Neural progenitor cell (in vitro differentiated cells): ENCODE data around the gene CCL7. TPM values are rescaled to one million over a fixed set of nuclear protein-coding genes. Genes with fewer than 3 reads are reported as not detected.

Experiments used
- DNase-seq: peaks from one replicate; pipeline ENCODE4 v3.0.0-alpha.2; 2016; ENCODE audit warnings: low spot score
- H2AFZ ChIP-seq: fragments of 200-600 bp; sonication (generic); replicated peaks from 2 replicates; pipeline ENCODE4 v1.6.1; 2016; ENCODE audit warnings: antibody characterized with exemption
- H3F3A ChIP-seq: fragments of 200-600 bp; sonication (generic); 2 replicates; pipeline ENCODE4 v1.6.1; 2016; ENCODE audit warnings: antibody characterized with exemption, low read depth
- H3K27ac ChIP-seq: fragments of 200-600 bp; sonication (generic); 2 replicates; pipeline ENCODE4 v1.5.1; 2016; ENCODE audit warnings: mild to moderate bottlenecking
- H3K27me3 ChIP-seq: fragments of 200-600 bp; sonication (generic); 2 replicates; pipeline ENCODE4 v1.6.1; 2016; ENCODE audit warnings: mild to moderate bottlenecking, moderate library complexity
- H3K36me3 ChIP-seq: fragments of 200-600 bp; sonication (generic); 2 replicates; pipeline ENCODE4 v1.5.1; 2016
- H3K4me1 ChIP-seq: fragments of 200-600 bp; sonication (generic); 2 replicates; pipeline ENCODE4 v1.6.1; 2016; ENCODE audit warnings: mixed run types
- H3K4me2 ChIP-seq: fragments of 200-600 bp; sonication (generic); 2 replicates; pipeline ENCODE4 v1.6.1; 2016
- H3K4me3 ChIP-seq: fragments of 200-600 bp; sonication (generic); 2 replicates; pipeline ENCODE4 v1.5.1; 2016
- H3K79me2 ChIP-seq: fragments of 200-600 bp; sonication (generic); 2 replicates; pipeline ENCODE4 v1.6.1; 2016; ENCODE audit warnings: low read depth
- H3K9ac ChIP-seq: fragments of 200-600 bp; sonication (generic); 2 replicates; pipeline ENCODE4 v1.6.1; 2016
- H3K9me3 ChIP-seq: fragments of 200-600 bp; sonication (generic); 2 replicates; pipeline ENCODE4 v1.5.1; 2016; ENCODE audit warnings: low read depth
- H4K20me1 ChIP-seq: fragments of 200-600 bp; sonication (generic); 2 replicates; pipeline ENCODE4 v1.6.1; 2016; ENCODE audit warnings: low read depth
- H3K27ac Mint-ChIP-seq: 3 replicates; pipeline ENCODE4 v1.8.0; 2021; ENCODE audit warnings: mixed read lengths
- H3K27me3 Mint-ChIP-seq: 2 replicates; pipeline ENCODE4 v1.8.0; 2022; ENCODE audit warnings: low read depth, mild to moderate bottlenecking, inconsistent platforms, moderate library complexity, mixed read lengths; ENCODE audit not compliant: insufficient read depth
- H3K36me3 Mint-ChIP-seq: 3 replicates; pipeline ENCODE4 v1.8.0; 2021; ENCODE audit warnings: mixed read lengths
- H3K4me1 Mint-ChIP-seq: 3 replicates; pipeline ENCODE4 v1.8.0; 2021; ENCODE audit warnings: mixed read lengths
- H3K4me3 Mint-ChIP-seq: 3 replicates; pipeline ENCODE4 v1.8.0; 2021; ENCODE audit warnings: mild to moderate bottlenecking, moderate library complexity, mixed read lengths
- H3K9me3 Mint-ChIP-seq: 3 replicates; pipeline ENCODE4 v1.8.0; 2020; ENCODE audit warnings: mixed read lengths
- CTCF ChIP-seq: fragments of 200-600 bp; sonication (generic); IDR thresholded peaks from 2 replicates; pipeline ENCODE4 v1.5.1; 2017; ENCODE audit warnings: antibody characterized with exemption, mild to moderate bottlenecking
- EZH2 ChIP-seq: fragments of 200-600 bp; sonication (generic); IDR thresholded peaks from 2 replicates; pipeline ENCODE4 v1.6.1; 2017; ENCODE audit warnings: antibody characterized with exemption, mild to moderate bottlenecking, moderate library complexity
- EZH2phosphoT487 ChIP-seq: fragments of 200-600 bp; sonication (generic); IDR thresholded peaks from 2 replicates; pipeline ENCODE4 v1.6.1; 2017; ENCODE audit warnings: antibody characterized with exemption
- total RNA-seq: library from RNA; depleted of rRNA; stranded (reverse); fragments of >200 nt; gene quantifications from 2 replicates; pipeline ENCODE4 v1.2.3, GENCODE V29; 2015; ENCODE audit warnings: low replicate concordance

Gene CCL7
- total RNA-seq, 1 donor from 2014 or later = not detected

- Histone ChIP-seq H2AFZ (no peak overlapping the region), H3K9me3 (no peaks in the 10 kb centered on the region), H3K4me3 (no peak overlapping the region), H3K9ac (no peak overlapping the region), H3K79me2 (no peaks in the 10 kb centered on the region), H4K20me1 (no peaks in the 10 kb centered on the region), H3K27me3 (no peaks in the 10 kb centered on the region), H3F3A (no peaks in the 10 kb centered on the region), H3K27ac (no peak overlapping the region), H3K4me2 (no peak overlapping the region), H3K36me3 (no peaks in the 10 kb centered on the region), H3K4me1 (no peaks in the 10 kb centered on the region)
- peaks cover 2% of the 10 kb centered on the region for H3K9me3 Mint-ChIP-seq
- H3K27me3 Mint-ChIP-seq = peaks cover 2% of the 10 kb centered on the region
- H3K36me3 Mint-ChIP-seq = no peaks in the 10 kb centered on the region
- DNase-seq = no peak
- no peak overlapping the region for H3K27ac Mint-ChIP-seq
- TF ChIP-seq CTCF (no peak), EZH2 (no peak), EZH2phosphoT487 (no peak)
- H3K4me3 Mint-ChIP-seq = no peak overlapping the region
- H3K4me1 Mint-ChIP-seq = no peaks in the 10 kb centered on the region
Measured at GRCh38 chr17:34291721-34292348, 21.8 kb downstream of the CCL7 start.

- peaks cover 9% of the 10 kb centered on the region for H3K4me1 Mint-ChIP-seq
- no peak for DNase-seq
- H3K27ac Mint-ChIP-seq = no peak overlapping the region
- no peaks in the 10 kb centered on the region for H3K9me3 Mint-ChIP-seq
- no peak overlapping the region for H3K4me3 Mint-ChIP-seq
- H3K4me2 ChIP-seq = no peak overlapping the region
- H3K4me1 ChIP-seq = no peaks in the 10 kb centered on the region
- H3K27me3 Mint-ChIP-seq = peaks cover 3% of the 10 kb centered on the region
- no peak for TF ChIP-seq EZH2
- TF ChIP-seq EZH2phosphoT487 = no peak
- TF ChIP-seq CTCF = no peak
- no peak overlapping the region for H3K27ac ChIP-seq
- no peaks in the 10 kb centered on the region for H3K27me3 ChIP-seq
- H3K4me3 ChIP-seq = no peak overlapping the region
- no peaks in the 10 kb centered on the region for H3K79me2 ChIP-seq
- no peaks in the 10 kb centered on the region for H3K9me3 ChIP-seq
- no peaks in the 10 kb centered on the region for H3K36me3 ChIP-seq
- no peaks in the 10 kb centered on the region for H4K20me1 ChIP-seq
- H3F3A ChIP-seq = peaks cover 5% of the 10 kb centered on the region
- no peaks in the 10 kb centered on the region for H3K36me3 Mint-ChIP-seq
- no peak overlapping the region for H3K9ac ChIP-seq
- H2AFZ ChIP-seq = no peak overlapping the region
Measured at GRCh38 chr17:34299027-34299426, 29.0 kb downstream of the CCL7 start.

DNA sequence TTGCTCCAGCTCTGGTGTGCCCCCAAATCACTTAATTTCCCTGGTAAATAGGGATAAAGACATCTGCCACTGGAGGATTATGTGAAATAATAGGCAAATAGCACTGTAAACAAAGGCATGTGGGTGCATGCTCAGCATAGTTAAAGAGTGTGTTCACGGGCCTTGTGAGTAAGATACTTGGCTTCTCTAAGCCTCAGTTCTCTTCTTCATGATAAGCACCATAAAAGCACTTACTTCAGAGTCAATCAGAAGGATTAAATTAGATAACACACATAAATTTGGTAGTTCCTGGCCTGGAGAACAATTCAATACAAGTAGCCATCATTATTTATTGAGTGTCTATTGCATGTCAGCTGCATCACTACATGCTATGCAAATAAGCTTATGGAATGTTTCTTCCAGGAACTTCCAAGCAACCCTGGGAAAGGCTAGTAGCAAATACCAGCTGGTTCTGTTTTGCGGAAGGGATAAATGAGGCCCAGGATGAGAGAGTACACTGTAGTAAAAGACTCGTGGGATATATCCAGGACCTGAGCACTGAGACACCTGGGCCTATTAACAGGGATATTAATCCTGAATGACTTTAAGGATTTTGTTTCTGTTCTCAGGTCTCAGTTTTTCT lies 30.0 kb downstream of the CCL7 start:
- Histone ChIP-seq H3K27me3 (no peaks in the 10 kb centered on the region), H3K27ac (no peak overlapping the region), H3K4me1 (no peaks in the 10 kb centered on the region), H4K20me1 (no peaks in the 10 kb centered on the region), H2AFZ (no peak overlapping the region), H3K36me3 (no peaks in the 10 kb centered on the region), H3K4me3 (no peak overlapping the region), H3F3A (peaks cover 5% of the 10 kb centered on the region), H3K9me3 (no peaks in the 10 kb centered on the region), H3K9ac (no peak overlapping the region), H3K79me2 (no peaks in the 10 kb centered on the region), H3K4me2 (no peak overlapping the region)
- H3K4me1 Mint-ChIP-seq = peaks cover 9% of the 10 kb centered on the region
- no peak overlapping the region for H3K4me3 Mint-ChIP-seq
- H3K27ac Mint-ChIP-seq = no peak overlapping the region
- H3K9me3 Mint-ChIP-seq = no peaks in the 10 kb centered on the region
- H3K27me3 Mint-ChIP-seq = peaks cover 3% of the 10 kb centered on the region
- no peak for TF ChIP-seq EZH2phosphoT487
- TF ChIP-seq EZH2 = no peak
- no peak for TF ChIP-seq CTCF
- H3K36me3 Mint-ChIP-seq = no peaks in the 10 kb centered on the region
- no peak for DNase-seq
